NB4 (cell line): ENCODE data around the gene ATP8B3.

ENCODE experiments used
- CTCF ChIP-seq: IDR thresholded peaks from one replicate; pipeline ENCODE4 v1.5.1; 2012; ENCODE audit warnings: low read depth, low read length
- MAX ChIP-seq: IDR thresholded peaks from 2 replicates; pipeline ENCODE4 v1.6.1; 2011; ENCODE audit warnings: low read depth, low read length
- MYC ChIP-seq: IDR thresholded peaks from 2 replicates; pipeline ENCODE4 v1.6.1; 2011; ENCODE audit warnings: low read depth, low read length
- POLR2A ChIP-seq: IDR thresholded peaks from 2 replicates; pipeline ENCODE4 v1.6.1; 2011; ENCODE audit warnings: mild to moderate bottlenecking; ENCODE audit not compliant: insufficient read length; ENCODE audit errors: extremely low read depth

GRCh38 chr19:1837222-1837565, 25.1 kb upstream of the ATP8B3 start:
- TF ChIP-seq CTCF (no peak), MYC (no peak), POLR2A (no peak), MAX (no peak)
